Measurements from ENCODE around the gene DCLRE1B.

DCLRE1B gene

DNA sequence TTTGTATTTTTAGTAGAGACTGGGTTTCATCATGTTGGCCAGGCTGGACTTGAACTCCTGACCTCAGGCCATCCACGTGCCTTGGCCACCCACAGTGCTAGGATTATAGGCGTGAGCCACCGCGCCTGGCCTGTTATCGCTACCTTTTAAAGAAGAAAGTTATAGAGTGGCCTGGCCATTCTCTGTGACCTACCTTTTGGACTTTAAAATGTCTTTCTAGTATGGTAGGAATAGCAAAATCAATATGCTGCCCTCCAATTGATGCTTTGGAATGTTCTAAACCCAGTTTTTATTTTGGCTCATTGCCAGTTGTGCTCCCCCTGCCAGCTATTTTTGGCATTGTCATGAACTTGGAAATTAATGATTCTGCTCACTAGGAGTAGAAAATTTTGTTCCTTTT, 43.9 kb downstream of the DCLRE1B start:
- DNase-seq (ENCODE audit: extremely low read depth, low read depth) = no peak
- TF ChIP-seq, protein P1, sequence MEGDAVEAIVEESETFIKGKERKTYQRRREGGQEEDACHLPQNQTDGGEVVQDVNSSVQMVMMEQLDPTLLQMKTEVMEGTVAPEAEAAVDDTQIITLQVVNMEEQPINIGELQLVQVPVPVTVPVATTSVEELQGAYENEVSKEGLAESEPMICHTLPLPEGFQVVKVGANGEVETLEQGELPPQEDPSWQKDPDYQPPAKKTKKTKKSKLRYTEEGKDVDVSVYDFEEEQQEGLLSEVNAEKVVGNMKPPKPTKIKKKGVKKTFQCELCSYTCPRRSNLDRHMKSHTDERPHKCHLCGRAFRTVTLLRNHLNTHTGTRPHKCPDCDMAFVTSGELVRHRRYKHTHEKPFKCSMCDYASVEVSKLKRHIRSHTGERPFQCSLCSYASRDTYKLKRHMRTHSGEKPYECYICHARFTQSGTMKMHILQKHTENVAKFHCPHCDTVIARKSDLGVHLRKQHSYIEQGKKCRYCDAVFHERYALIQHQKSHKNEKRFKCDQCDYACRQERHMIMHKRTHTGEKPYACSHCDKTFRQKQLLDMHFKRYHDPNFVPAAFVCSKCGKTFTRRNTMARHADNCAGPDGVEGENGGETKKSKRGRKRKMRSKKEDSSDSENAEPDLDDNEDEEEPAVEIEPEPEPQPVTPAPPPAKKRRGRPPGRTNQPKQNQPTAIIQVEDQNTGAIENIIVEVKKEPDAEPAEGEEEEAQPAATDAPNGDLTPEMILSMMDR (IDR thresholded peaks at IDR 0.05; ENCODE audit: low read depth, low read length) = peak; percentile 35

DNA sequence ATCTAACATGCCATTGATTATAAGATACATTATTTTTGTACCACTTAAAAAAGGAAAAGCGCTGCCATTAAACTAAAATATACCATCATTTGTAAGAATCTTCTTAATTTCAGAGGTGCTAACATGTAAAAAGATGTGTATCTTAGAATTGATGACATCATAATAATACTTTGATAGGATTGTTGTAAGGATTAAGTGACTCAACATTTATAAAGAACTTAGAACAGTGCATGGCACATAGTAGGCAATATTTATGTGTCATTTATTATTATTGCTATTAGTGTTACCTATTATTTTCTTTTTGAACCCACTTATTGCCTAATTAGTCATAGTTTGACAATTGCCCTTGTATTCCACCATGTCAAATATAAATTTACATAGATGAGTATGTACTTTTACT, 45.8 kb downstream of the DCLRE1B start:
- no peak for DNase-seq (ENCODE audit: extremely low read depth, low read depth)
- TF ChIP-seq, protein P1 (IDR thresholded peaks at IDR 0.05; ENCODE audit: low read depth, low read length) = no peak

DNA sequence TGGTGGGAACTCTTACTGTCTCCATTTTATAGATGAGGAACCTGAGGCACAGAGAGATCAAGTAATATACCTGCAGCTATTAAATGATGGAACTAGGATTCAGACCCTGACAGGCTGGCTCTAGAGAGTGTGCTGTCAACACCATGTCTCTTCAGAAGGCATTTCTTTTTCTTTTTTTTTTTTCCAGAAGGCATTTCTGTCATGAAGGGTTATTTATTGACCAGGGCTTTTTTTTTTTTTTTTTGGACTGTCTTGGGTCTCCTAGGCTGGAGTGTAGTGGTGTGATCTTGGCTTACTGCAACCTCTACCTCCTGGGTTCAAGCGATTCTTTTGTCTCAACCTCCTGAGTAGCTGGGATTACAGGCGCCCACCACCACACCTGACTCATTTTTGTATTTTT, 46.6 kb downstream of the DCLRE1B start:
- TF ChIP-seq, protein P1 (IDR thresholded peaks at IDR 0.05; ENCODE audit: low read depth, low read length) = no peak
- no peak for DNase-seq (ENCODE audit: extremely low read depth, low read depth)

DNA sequence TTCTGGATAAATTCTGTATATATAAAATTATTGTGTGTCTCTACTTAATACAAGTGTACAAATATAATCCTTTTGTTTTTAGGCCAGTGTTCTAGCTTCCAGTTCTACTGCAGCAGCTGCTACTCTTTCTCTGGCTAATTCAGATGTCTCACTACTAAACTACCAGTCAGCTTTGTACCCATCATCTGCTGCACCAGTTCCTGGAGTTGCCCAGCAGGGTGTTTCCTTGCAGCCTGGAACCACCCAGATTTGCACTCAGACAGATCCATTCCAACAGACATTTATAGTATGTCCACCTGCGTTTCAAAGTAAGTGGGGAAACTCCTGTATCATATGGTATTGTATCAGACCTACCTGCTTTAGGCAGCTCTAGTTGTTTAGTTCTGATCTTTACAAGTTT, 52.9 kb downstream of the DCLRE1B start:
- DNase-seq (ENCODE audit: extremely low read depth, low read depth) = no peak
- TF ChIP-seq, protein P1 (IDR thresholded peaks at IDR 0.05; ENCODE audit: low read depth, low read length) = no peak

DNA sequence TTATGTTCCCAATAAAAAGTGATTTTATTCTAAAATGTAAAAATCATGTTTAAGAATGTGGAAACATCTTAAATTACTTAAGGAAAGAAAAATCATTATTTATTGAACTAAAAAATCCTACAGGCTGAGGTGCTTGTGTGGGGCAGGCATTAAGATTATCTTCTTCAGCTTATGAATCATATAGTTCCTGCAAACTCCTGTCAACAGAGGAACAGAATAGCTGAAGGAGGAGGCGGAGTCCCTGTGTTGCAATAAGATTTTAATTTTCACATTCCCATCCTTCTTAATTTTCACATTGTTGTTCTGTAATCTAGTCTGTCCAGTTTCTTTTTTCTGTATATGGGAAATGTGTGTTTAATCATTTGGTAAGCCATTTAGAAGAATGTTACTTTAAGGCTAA, 53.6 kb downstream of the DCLRE1B start:
- TF ChIP-seq, protein P1 (IDR thresholded peaks at IDR 0.05; ENCODE audit: low read depth, low read length) = no peak
- DNase-seq (ENCODE audit: extremely low read depth, low read depth) = no peak

DNA sequence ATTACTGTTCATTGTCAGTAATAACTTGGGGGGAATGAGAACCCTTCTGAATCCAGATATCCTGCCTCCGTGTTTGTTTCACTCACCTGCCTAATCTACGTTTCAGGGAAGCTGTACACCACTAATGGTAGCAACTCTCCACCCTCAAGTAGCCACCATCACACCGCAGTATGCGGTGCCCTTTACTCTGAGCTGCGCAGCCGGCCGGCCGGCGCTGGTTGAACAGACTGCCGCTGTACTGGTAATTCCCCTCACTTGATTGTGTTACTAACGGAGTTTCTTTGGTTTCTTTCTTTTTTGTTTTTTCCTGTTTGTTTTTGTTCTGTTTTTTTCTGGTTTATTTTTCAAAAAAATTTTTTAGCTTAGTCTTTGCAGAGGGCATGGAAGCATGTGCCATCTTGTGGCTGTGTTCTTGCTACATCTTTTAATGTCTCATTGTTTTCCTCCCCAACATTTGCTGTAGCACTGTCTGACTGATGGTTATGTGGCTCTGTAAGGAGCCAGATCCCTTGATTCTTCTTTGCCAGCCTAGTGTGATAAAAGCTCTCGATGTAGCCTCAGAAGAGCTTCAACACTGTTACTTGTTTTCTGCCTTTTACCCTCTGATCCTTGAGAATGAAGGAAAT, 58.3 kb downstream of the DCLRE1B start:
- TF ChIP-seq, protein P1 (IDR thresholded peaks at IDR 0.05; ENCODE audit: low read depth, low read length) = no peak; the same call in none of the 2 replicates
- no peak for DNase-seq (ENCODE audit: extremely low read depth, low read depth)

Data from AG09319 (cell line).